Aorta (tissue), 5 donors: Measurements from ENCODE around the gene TOPAZ1. TPM values are rescaled to one million over a fixed set of nuclear protein-coding genes. Genes with fewer than 3 reads are reported as not detected.

Source experiments
- ATAC-seq: fragments of 200-7000 bp; cut with Tn5 transposase; one replicate; pipeline ENCODE4 v1.9.1; 2022; ENCODE audit warnings: moderate library complexity; ENCODE audit not compliant: low FRiP score
- DNase-seq, 2 donors: peaks; one replicate each; pipeline ENCODE4 v3.0.0-alpha.2; 2020
- H3K27ac ChIP-seq, 2 donors: one replicate each; pipeline ENCODE4 v1.5.1; 2013; ENCODE audit warnings: low read length in 2 of 2, mild to moderate bottlenecking in 2 of 2, moderate library complexity in 2 of 2, control low read depth in 1 of 2, inconsistent platforms in 1 of 2, low read depth in 1 of 2
- H3K27me3 ChIP-seq, 2 donors: one replicate each; pipeline ENCODE4 v1.6.1; 2013; ENCODE audit warnings: control low read depth in 1 of 2, low read length in 1 of 2, mild to moderate bottlenecking in 1 of 2, moderate library complexity in 1 of 2; ENCODE audit not compliant: insufficient read depth in 2 of 2, control insufficient read depth in 1 of 2
- H3K36me3 ChIP-seq, 2 donors: one replicate each; pipeline ENCODE4 v1.6.1; 2013; ENCODE audit warnings: control low read depth in 1 of 2, low read length in 1 of 2, mild to moderate bottlenecking in 1 of 2; ENCODE audit not compliant: insufficient read depth in 2 of 2, control insufficient read depth in 1 of 2
- H3K4me1 ChIP-seq, 2 donors: one replicate each; pipeline ENCODE4 v1.6.1; 2013; ENCODE audit warnings: low read length in 2 of 2, control low read depth in 1 of 2, mild to moderate bottlenecking in 1 of 2, moderate library complexity in 1 of 2; ENCODE audit not compliant: insufficient read depth in 2 of 2, control insufficient read depth in 1 of 2
- H3K4me3 ChIP-seq, 2 donors: one replicate each; pipeline ENCODE4 v1.5.1; 2013; ENCODE audit warnings: low read length in 2 of 2, control low read depth in 1 of 2, mild to moderate bottlenecking in 1 of 2
- H3K9me3 ChIP-seq: one replicate; pipeline ENCODE4 v1.6.1; 2013; ENCODE audit warnings: mild to moderate bottlenecking, low read length; ENCODE audit not compliant: control insufficient read depth
- WGBS, 2 donors: extraction: QIAGEN DNeasy Blood & Tissue Kit; methylation state at CpG; one replicate each; pipeline ENCODE4 v1.1.7; 2013; 5-methylcytosine and 5-hydroxymethylcytosine counted together
- intact Hi-C, 2 donors: fragments of 100-400 bp; cut with DNase I; formaldehyde crosslinking; loops; one replicate each; pipeline versions ENCODE4 v1.14.2 to v1.15.0; 2022
- polyA plus RNA-seq, 2 donors: library from polyadenylated mRNA; stranded (reverse); fragments of 200-250 nt; gene quantifications; one replicate each; pipeline ENCODE4 v1.2.3, GENCODE V29; 2013
- total RNA-seq, 2 donors: library from RNA; stranded (reverse); fragmentation: NEBNext Ultra II Directional; extraction: Animal tissue kit (Norgen Biotek cat#: 25700); gene quantifications; one replicate each; pipeline ENCODE4 v1.2.1, GENCODE V29; 2021
- donor health status: healthy with polysubstance abuse.
- donor health status: Bipolar disorder and iron deficiency.
- donor health status: DM: no; HTN: no; CAD: no.
- donor health status: DM: no; HTN: no; CAD: no.
- donor health status: DM: yes; HTN: yes; CAD: no.

Gene TOPAZ1
- total and polyA plus RNA-seq, 4 donors, result not detected

DNA sequence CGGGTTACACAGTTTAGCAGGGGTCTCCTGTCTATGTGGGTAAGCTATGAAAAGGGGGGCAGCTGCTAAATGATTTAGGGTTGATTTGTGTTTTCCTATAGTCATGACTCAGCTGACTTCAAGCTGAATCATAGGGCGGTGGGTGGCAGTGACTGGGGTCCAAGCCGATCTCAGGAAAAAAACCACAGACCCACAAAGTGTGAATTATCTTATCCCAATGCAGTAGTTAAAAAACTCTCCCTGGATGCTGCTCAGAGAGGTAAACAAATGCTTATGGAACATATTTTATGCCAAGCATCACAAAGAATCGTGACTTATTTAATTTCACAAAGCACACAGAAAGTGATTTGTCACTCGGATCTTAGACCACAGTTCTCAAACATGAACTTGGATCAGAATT, 18.4 kb upstream of the TOPAZ1 start:
- H3K36me3 ChIP-seq, result no peaks in the 10 kb centered on the region
- intact Hi-C loops, result no loop called here
- no peaks in the 10 kb centered on the region for H3K9me3 ChIP-seq
- no peak overlapping the region for H3K4me3 ChIP-seq
- no peaks in the 10 kb centered on the region for H3K4me1 ChIP-seq
- H3K27ac ChIP-seq, result no peak overlapping the region
- no peak for ATAC-seq
- H3K27me3 ChIP-seq, result peaks cover 0 to 4% of the 10 kb centered on the region in 2 donors
- DNase-seq, result no peak
- WGBS, 2 donors, result 27 to 40% methylated on average over 5 of the region's 5 CpGs

DNA sequence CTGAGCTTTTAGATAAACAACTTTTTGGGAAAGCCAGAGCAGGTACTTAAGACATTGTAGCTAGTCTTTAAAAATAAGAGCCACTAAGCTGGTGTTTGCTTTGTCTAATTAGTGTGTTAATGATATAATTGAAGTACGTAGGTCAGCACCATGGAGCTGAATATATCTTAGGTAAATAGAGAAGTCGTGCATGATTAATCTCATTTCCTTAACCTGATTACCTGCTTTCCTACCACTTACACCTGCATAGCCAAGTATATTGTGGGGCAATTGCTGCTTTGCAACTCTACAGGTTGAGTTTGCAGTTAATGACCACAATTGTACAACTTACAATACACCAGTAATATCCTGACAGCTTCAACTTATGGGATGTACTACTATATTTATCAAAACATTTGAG, 17.6 kb upstream of the TOPAZ1 start:
- WGBS, 2 donors, result 67 to 74% methylated on average over 2 of the region's 2 CpGs
- ATAC-seq, result no peak
- intact Hi-C loops, result no loop called here
- H3K27ac ChIP-seq, result no peak overlapping the region
- H3K27me3 ChIP-seq, result peaks cover 0 to 4% of the 10 kb centered on the region in 2 donors
- no peak for DNase-seq
- no peaks in the 10 kb centered on the region for H3K9me3 ChIP-seq
- H3K36me3 ChIP-seq, result no peaks in the 10 kb centered on the region
- no peak overlapping the region for H3K4me3 ChIP-seq
- H3K4me1 ChIP-seq, result no peaks in the 10 kb centered on the region

- no peak overlapping the region for H3K4me3 ChIP-seq
- DNase-seq (no peak), ATAC-seq (no peak)
- 8 to 10% methylated on average over 1 of the region's 1 CpG for WGBS, 2 donors
- H3K4me1 ChIP-seq, result no peaks in the 10 kb centered on the region
- H3K27ac ChIP-seq, result no peak overlapping the region
- no peaks in the 10 kb centered on the region for H3K9me3 ChIP-seq
- H3K27me3 ChIP-seq, result peaks cover 0 to 4% of the 10 kb centered on the region in 2 donors
- intact Hi-C loops, result no loop called here
- H3K36me3 ChIP-seq, result no peaks in the 10 kb centered on the region
These were observed 15.1 kb upstream of the TOPAZ1 start for GRCh38 chr3:44226573-44226972.

- WGBS, 2 donors, result 59 to 69% methylated on average over 3 of the region's 3 CpGs
These were observed 14.1 kb upstream of the TOPAZ1 start for GRCh38 chr3:44227632-44228031.

GRCh38 chr3:44228900-44229299, 12.8 kb upstream of the TOPAZ1 start:
- Histone ChIP-seq H3K4me1 (no peaks in the 10 kb centered on the region), H3K27me3 (peaks cover 0 to 2% of the 10 kb centered on the region in 2 donors), H3K9me3 (no peaks in the 10 kb centered on the region), H3K36me3 (no peaks in the 10 kb centered on the region), H3K4me3 (no peak overlapping the region), H3K27ac (no peak overlapping the region)
- WGBS, 2 donors, result 84 to 89% methylated on average over 4 of the region's 4 CpGs
- DNase-seq, result no peak
- no peak for ATAC-seq
- intact Hi-C loops, result no loop called here

More at GRCh38 chr3:44227632-44228031, 14.1 kb upstream of the TOPAZ1 start:
- Histone ChIP-seq H3K9me3 (no peaks in the 10 kb centered on the region), H3K4me3 (no peak overlapping the region), H3K4me1 (no peaks in the 10 kb centered on the region), H3K36me3 (no peaks in the 10 kb centered on the region), H3K27me3 (peaks cover 0 to 2% of the 10 kb centered on the region in 2 donors), H3K27ac (no peak overlapping the region)
- DNase-seq (no peak), ATAC-seq (no peak)
- intact Hi-C loops, result no loop called here

- H3K9me3 ChIP-seq, result no peaks in the 10 kb centered on the region
- ATAC-seq (no peak), DNase-seq (no peak)
- intact Hi-C loops, result no loop called here
- H3K27me3 ChIP-seq, result no peaks in the 10 kb centered on the region
- no peak overlapping the region for H3K4me3 ChIP-seq
- no peaks in the 10 kb centered on the region for H3K4me1 ChIP-seq
- 17 to 20% methylated on average over 1 of the region's 1 CpG for WGBS, 2 donors
- H3K27ac ChIP-seq, result no peak overlapping the region
- no peaks in the 10 kb centered on the region for H3K36me3 ChIP-seq
These were observed 9.3 kb upstream of the TOPAZ1 start for GRCh38 chr3:44232407-44232806.

DNA sequence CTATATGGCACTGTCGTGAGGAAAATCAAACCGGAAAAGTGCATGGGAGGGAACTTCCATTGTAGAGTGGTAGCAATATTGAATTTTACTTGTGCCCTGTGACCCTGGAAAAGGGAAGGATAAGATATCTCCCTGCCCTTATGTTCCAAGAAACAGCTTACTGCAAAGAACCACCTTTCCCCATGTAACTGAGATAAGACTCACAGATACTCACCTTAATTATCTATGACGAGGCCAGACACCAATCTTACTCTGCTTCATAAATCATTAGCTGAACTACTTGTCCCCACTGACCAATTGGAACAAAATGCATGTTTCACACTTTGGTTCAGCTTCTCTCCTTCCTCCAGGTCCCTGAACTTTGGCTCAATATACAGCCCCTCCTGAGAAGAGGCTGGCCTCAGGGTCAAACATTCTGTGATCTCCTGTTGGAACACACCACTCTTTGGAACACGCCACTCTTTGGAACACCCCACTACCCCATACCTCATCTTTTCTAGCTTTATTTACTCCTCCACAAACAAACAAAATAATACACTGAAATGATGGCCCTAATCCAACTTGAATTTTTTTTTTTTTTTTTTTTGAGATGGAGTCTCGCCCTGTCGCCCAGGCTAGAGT, 6.9 kb upstream of the TOPAZ1 start:
- intact Hi-C loops, result no loop called here
- WGBS, 2 donors, result 95% methylated on average over 6 of the region's 6 CpGs
- Histone ChIP-seq H3K9me3 (no peaks in the 10 kb centered on the region), H3K36me3 (no peaks in the 10 kb centered on the region), H3K4me1 (no peaks in the 10 kb centered on the region), H3K27ac (no peak overlapping the region), H3K27me3 (no peaks in the 10 kb centered on the region), H3K4me3 (no peak overlapping the region)
- no peak for ATAC-seq
- no peak for DNase-seq

GRCh38 chr3:44235604-44236484, 5.8 kb upstream of the TOPAZ1 start:
- Histone ChIP-seq H3K27me3 (no peaks in the 10 kb centered on the region), H3K4me1 (no peaks in the 10 kb centered on the region), H3K9me3 (no peaks in the 10 kb centered on the region), H3K27ac (no peak overlapping the region), H3K36me3 (no peaks in the 10 kb centered on the region), H3K4me3 (no peak overlapping the region)
- 30 to 31% methylated on average over 16 of the region's 16 CpGs for WGBS, 2 donors
- ATAC-seq (peak; percentile 95), DNase-seq (peak in 1 of 2 donors; percentile 59)
- intact Hi-C loops, result no loop called here

DNA sequence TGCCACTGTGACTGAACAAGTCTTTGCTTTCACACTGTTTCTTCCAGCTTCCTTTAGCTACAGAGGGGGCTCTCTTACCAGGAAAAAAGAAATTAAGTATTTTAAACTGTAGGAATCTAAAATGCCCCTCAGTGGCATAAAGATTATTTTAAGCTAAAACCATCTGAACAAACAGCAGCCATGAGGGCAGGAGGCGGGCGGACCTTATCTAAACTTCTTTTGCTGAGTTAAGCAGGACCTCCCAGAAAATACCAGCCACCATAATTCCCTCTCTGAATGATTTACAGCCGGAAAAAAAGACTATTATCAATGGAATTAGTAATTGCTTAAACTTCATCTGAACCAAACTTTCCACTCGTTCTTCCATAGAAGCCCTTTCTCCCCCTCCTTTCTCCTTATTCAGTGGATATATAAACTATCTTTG, 5.2 kb upstream of the TOPAZ1 start:
- intact Hi-C loops, result no loop called here
- no peaks in the 10 kb centered on the region for H3K9me3 ChIP-seq
- no peak overlapping the region for H3K27ac ChIP-seq
- no peaks in the 10 kb centered on the region for H3K4me1 ChIP-seq
- H3K4me3 ChIP-seq, result no peak overlapping the region
- WGBS, 2 donors, result 31 to 40% methylated on average over 4 of the region's 4 CpGs
- no peaks in the 10 kb centered on the region for H3K36me3 ChIP-seq
- no peaks in the 10 kb centered on the region for H3K27me3 ChIP-seq
- no peak for DNase-seq
- ATAC-seq, result no peak
